Glomerular visceral epithelial cell (primary cell): Measurements from ENCODE around the gene PSMD3.
"Not testable (repeated sequence)": the region's sequence is repeated elsewhere in the genome, so short reads cannot be mapped to it uniquely, and the experiment has no call there.

Experiments
- DNase-seq: peaks from one replicate; pipeline ENCODE4 v3.0.0-alpha.2; 2016; ENCODE audit errors: extremely low spot score

PSMD3 gene

GRCh38 chr17:39996800-39997199 is 16.2 kb downstream of the PSMD3 start:
- no peak for DNase-seq

DNA sequence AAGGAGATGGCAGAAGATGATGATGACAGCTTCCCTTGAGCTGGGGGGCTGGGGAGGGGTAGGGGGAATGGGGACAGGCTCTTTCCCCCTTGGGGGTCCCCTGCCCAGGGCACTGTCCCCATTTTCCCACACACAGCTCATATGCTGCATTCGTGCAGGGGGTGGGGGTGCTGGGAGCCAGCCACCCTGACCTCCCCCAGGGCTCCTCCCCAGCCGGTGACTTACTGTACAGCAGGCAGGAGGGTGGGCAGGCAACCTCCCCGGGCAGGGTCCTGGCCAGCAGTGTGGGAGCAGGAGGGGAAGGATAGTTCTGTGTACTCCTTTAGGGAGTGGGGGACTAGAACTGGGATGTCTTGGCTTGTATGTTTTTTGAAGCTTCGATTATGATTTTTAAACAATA is 16.9 kb downstream of the PSMD3 start:
- no peak for DNase-seq

GRCh38 chr17:39999067-39999466 is 18.5 kb downstream of the PSMD3 start:
- DNase-seq = no peak

GRCh38 chr17:40000161-40000560 is 19.6 kb downstream of the PSMD3 start:
- no peak for DNase-seq

DNA sequence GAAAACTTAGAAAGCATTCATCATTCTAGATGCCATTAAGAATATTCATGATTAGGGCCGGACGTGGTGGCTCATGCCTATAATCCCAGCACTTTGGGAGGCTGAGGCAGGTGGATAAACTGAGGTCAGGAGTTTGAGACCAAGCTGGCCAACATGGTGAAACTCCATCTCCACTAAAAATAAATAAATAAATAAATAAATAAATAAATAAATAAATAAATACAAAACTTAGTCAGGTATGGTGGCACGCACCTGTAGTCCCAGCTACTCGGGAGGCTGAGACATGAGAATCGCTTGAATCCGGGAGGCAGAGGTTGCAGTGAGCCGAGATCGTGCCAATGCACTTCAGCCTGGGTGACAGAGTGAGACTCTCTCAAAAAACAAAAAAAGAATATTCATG is 20.7 kb downstream of the PSMD3 start:
- DNase-seq = not testable (repeated sequence)

DNA sequence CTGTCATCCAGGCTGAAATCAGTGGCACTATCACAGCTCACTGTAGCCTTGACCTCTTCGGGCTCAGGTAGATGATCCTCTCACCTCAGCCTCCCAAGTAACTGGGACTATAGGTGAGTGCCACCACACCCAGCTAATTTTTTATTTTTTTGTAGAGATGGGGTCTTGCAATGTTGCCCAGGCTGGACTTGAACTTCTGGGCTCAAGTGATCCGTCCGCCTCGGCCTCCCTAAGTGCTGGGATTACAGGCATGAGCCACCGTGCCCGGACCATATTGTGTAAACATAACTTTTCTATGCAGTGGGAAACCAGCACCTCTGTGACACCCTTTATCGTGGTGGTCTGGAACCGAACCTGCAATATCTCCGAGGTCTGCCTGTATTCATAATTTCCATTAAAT is 23.5 kb downstream of the PSMD3 start:
- no peak for DNase-seq

- DNase-seq = no peak
Observed at GRCh38 chr17:40004712-40005111, 24.1 kb downstream of the PSMD3 start.

- no peak for DNase-seq
Observed at GRCh38 chr17:40005520-40005919, 24.9 kb downstream of the PSMD3 start.

DNA sequence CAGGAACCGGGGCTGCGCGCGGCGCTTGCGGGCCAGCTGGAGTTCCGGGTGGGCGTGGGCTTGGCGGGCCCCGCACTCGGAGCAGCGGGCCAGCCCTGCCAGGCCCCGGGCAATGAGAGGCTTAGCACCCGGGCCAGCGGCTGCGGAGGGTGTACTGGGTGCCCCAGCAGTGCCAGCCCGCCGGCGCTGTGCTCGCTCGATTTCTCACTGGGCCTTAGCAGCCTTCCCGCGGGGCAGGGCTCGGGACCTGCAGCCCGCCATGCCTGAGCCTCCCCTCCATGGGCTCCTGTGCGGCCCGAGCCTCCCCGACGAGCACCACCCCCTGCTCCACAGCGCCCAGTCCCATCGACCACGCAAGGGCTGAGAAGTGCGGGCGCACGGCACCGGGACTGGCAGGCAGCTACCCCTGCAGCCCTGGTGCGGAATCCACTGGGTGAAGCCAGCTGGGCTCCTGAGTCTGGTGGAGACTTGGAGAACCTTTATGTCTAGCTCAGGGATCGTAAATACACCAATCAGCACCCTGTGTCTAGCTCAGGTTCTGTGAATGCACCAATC is 30.4 kb downstream of the PSMD3 start:
- not testable (repeated sequence) for DNase-seq

- not testable (repeated sequence) for DNase-seq
Observed at GRCh38 chr17:40012017-40012647, 31.5 kb downstream of the PSMD3 start.

- DNase-seq = no peak
Observed at GRCh38 chr17:40014375-40014980, 33.9 kb downstream of the PSMD3 start.

GRCh38 chr17:40015005-40015997 is 34.7 kb downstream of the PSMD3 start, which contains the start of gene CSF3:
Gene CSF3, plus strand, starts transcription at chr17:40015440. Its CDS starts 35 bp downstream, at chr17:40015475.
- DNase-seq = no peak

GRCh38 chr17:40015998-40016985 is 35.7 kb downstream of the PSMD3 start:
- DNase-seq = no peak

DNA sequence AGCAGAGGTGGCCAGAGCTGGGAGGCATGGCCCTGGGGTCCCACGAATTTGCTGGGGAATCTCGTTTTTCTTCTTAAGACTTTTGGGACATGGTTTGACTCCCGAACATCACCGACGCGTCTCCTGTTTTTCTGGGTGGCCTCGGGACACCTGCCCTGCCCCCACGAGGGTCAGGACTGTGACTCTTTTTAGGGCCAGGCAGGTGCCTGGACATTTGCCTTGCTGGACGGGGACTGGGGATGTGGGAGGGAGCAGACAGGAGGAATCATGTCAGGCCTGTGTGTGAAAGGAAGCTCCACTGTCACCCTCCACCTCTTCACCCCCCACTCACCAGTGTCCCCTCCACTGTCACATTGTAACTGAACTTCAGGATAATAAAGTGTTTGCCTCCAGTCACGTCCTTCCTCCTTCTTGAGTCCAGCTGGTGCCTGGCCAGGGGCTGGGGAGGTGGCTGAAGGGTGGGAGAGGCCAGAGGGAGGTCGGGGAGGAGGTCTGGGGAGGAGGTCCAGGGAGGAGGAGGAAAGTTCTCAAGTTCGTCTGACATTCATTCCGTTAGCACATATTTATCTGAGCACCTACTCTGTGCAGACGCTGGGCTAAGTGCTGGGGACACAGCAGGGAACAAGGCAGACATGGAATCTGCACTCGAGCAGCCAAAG is 36.9 kb downstream of the PSMD3 start:
- no peak for DNase-seq

DNA sequence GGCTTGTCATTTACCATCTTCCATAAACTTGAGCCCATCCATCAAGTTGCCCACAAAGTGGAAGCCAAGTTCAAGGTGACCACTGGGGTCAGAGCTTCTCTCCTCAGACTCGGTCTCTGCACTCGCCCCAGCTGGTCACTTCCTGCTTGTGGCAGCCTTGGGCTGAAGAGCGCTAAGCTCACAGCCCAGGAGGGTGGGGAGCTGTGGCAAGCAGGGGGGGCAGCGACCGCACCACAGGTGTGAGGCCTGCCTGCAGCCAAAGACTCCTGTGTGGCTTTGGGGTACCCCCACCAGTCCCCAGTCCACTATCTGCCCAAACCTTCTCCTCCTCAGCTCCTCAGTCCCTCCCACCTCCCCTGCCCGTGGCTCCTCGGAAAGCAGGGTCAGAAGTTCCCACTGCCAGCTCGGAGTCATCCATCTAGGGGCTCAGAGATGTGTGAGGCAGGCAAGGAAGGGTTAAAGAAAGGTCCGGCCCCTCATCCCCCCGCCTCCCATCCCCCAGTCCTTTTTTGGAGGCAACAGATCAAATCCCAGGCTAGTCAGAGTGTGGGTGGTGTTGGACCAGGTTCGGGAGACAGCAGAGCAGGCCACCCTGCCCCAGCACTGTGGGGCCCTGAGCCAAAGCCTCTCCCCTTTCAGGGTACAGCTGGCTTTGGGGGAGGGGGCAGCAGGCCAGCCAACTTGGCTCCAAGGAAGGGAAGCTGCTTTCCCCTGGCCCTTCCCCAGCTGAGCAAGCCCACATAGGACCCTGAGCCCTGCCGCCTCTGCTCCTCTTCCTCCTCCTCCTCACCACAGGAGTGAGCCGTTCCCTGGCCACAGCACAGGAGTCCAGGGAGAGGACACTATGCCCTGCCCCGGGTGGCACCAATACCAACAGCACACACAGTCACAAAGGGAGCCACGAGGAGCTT is 37.9 kb downstream of the PSMD3 start:
- no peak for DNase-seq

DNA sequence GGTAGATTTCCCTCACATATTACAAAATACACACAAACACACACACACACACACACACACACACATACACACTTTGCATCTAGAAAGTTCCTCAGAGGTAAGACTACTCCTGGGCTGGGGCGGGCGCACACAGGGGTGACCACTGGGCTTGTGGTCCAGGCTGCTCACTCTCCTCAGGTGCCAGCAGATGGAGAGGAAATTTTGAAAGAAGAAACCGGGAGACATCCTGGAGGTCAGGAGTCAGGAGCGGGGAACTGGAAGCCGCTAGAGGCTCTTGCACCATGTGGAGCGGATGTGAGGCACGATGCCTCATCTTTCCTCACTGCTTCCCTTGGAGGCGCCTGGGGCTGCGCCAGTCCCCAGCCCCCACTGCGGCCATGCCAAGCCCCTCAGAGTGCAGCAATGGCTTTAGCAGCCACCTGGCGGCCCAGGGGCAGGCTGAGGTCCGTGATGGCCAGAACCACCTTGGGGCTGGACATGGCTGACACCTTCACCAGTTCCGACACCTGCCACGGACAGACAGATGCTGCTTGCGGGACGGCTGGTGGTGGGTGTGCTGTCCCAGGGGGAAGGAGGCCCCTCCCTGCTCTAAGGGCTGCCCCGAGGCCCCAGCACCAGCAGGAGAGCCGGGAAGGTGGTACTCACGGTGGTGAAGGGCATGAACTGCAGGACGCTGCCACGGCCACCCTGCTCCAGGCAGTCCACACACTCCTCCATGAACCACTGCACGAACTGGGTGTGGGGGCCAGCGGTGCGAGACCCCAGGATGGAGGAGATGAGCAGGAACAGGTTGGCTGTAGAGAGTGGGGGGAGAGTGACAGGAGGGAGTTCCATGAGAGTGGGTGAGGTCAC is 38.8 kb downstream of the PSMD3 start:
- no peak for DNase-seq

DNA sequence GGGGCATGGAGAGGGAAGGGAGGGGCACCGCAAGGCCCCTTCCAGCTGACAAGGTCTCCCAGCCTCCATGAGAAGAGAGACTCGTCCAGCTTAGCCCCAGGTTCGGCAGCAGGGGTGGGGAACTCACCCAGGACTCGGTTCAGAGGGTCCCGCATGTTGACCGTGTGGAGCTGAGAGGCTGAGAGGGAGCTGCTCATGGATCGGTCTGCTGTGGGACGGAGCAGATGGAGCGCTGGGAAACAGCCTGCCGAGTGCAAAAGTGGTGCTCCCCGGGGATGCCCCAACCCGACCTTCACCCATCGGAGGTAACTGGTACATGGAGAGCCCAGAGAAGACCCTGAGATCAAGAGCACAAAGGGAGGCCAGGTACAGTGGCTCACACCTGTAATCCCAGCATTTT is 39.5 kb downstream of the PSMD3 start:
- no peak for DNase-seq

- peak; percentile 76 for DNase-seq
Observed at GRCh38 chr17:40021451-40021971, 40.9 kb downstream of the PSMD3 start.
